GM18870 (cell line): Measurements from ENCODE around the gene DGKI.

Experiments used
- ATAC-seq: cut with Tn5 transposase; IDR thresholded peaks from one replicate; pipeline ENCODE4 v1.9.1; 2021; ENCODE audit warnings: moderate library complexity; ENCODE audit not compliant: unreplicated experiment

The DGKI gene

DNA sequence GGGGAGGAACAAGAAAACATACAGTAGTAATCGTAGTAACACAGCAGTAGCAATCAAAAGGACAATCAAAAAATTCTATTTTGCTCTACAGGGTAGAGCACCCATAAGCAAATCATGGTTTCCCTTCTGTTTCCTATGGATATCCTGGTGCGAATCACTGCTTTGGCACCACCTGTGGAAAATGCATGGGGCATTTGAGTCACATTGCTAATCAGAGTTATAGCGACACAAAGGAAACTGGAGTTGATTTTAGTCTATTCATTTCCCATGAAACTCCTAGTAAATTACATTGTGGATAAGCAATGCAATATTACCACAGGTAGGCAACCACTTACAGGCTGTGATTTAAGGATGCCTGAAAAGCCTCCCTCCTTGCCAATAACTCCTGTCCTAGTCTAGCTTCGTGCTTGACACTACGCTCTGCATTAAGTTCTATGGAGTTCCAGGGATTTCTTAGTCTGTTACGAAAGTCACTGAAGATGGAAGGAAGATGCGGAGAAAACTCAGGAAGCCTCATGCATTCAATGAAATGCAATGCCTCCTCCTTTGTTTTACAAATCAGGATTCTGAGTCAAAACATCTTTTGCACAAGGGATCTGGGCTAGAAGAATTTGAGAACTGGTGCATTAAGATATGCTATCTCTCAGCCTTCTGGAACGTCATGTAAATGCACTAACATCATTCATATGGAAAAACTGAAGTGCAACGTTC is 188.4 kb downstream of the DGKI start:
- no peak for ATAC-seq

DNA sequence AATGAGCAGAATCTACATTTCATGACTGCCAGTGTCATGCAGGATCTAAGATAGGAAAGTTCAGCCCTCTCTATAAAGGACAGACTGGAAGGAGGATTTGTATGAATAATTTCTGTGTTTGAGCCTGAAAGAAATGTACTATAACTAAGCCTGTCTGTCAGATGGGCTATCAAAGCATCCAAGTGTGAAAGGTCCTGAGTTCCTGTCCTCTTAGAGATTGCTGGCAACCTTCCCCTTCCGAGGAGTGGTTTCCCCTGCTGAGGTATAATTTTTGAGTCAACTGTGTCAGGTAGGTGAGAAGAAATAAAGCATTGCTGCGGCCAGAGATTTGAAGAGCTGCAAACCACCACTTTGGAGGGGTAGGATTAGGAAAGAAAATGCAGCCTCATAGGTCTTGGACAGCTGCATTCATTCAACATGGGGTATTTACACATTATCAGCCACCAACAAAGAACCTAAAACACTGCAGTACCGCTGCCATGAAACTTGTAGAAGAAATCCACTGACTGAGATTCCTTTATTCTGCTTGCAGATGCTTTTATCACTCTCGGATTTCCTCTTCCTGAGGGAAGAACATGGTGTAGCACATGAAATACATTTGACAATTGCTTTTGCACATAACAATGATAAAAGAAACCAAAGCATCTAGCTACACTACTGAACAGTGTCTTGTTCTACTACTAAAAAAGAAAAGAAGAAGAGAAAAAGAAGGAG is 189.1 kb downstream of the DGKI start:
- no peak for ATAC-seq

- ATAC-seq = no peak
Observed at GRCh38 chr7:137656850-137657232, 189.9 kb downstream of the DGKI start.

- ATAC-seq = no peak
Observed at GRCh38 chr7:137656227-137656849, 190.4 kb downstream of the DGKI start.

DNA sequence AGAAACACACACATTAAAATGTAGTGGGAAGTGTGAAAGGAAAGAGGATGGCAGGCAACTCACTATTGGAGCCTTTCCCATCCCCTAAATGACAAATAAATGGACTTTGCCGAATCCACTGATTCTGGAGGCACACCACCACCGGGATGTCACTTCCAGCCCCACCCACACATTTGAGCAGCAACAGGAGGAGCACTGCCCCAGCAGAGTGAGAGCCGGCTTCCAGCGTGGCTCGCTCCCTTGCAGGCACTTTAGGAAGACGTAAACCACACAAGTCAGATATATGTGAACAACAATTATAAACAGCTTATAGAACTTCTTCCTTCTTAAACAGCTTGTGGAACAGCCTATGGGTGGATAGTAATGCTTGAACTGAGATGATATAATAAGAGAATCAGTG is 191.0 kb downstream of the DGKI start:
- no peak for ATAC-seq

- ATAC-seq = no peak
Observed at GRCh38 chr7:137652721-137653120, 194.1 kb downstream of the DGKI start.

GRCh38 chr7:137647905-137648565 is 198.7 kb downstream of the DGKI start:
- ATAC-seq = no peak

DNA sequence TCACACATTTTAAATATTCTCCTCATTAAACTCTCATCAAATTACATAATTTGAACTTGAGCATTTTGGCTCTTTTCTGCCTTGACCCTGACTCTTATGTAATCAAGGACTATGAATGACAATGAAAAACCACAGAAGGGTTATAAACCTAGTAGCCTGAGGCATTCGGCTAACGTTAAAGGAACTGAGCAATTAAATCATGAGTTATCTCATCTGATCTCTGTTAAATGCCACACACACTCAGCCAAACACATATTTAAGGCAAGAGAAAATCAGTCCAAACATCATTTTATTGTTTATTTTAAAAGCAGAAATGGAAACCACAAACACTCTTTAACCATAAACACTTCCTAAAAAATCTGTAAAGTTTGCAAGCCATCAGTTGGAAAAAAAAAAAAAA is 204.3 kb downstream of the DGKI start:
- no peak for ATAC-seq

- no peak for ATAC-seq
Observed at GRCh38 chr7:137642031-137642430, 204.7 kb downstream of the DGKI start.

GRCh38 chr7:137636376-137636775 is 210.4 kb downstream of the DGKI start:
- no peak for ATAC-seq

DNA sequence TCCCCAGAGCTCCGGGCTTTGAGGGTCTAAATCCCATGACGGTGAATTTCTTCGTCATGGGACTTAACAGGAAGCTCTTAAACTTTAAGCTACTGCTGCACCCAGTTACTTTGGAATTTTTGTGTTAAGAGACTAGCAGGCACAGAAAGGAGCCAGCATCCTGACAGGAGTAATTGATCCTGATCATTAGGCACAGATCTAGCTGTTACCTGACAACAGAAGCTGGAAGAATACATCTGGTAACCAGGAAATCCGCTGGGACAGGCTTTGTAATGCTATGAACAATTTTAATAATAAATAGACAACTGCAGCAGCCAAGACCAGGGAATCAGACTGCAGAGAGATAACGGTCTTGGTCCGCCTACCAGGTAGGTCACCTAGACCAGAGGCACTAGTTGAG is 210.9 kb downstream of the DGKI start:
- ATAC-seq = no peak

DNA sequence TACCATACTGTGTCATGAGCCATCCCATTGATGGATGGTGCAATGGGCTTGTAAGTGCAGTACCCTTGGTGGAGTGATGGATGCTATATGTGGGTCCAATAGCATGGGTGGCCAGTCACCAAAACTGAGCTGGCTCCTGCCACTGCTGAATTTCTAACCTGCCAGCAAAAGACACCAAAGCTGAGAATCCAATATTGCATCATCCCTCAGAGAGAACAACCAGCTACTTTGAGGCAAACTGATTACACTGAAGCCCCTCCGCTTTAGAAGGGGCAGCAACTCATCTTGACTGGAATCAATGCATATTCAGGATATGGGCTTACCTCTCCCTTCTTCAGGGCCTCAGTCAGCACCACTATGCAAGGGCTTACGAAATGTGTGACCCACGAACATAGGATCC is 211.6 kb downstream of the DGKI start:
- no peak for ATAC-seq

GRCh38 chr7:137634356-137634755 is 212.4 kb downstream of the DGKI start:
- no peak for ATAC-seq

- no peak for ATAC-seq
Observed at GRCh38 chr7:137633133-137633532, 213.6 kb downstream of the DGKI start.

DNA sequence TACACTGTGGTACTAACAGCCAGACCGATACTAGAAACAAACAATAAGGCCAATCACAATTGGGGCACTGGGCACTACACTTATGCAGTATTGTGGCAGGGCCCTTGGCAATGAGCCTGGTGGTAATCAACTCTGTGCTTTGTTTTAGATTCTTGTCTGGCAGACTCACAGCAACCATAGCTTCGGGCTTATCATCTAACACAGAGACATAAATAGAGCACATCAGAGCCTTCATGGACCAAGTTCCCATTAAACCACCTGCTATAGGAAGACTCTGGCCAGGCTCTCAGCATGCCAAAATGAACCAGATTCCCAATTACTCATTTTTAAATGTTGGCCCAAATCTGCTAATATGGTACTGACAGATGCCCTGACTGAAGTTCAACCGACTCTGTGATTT is 218.6 kb downstream of the DGKI start:
- no peak for ATAC-seq

DNA sequence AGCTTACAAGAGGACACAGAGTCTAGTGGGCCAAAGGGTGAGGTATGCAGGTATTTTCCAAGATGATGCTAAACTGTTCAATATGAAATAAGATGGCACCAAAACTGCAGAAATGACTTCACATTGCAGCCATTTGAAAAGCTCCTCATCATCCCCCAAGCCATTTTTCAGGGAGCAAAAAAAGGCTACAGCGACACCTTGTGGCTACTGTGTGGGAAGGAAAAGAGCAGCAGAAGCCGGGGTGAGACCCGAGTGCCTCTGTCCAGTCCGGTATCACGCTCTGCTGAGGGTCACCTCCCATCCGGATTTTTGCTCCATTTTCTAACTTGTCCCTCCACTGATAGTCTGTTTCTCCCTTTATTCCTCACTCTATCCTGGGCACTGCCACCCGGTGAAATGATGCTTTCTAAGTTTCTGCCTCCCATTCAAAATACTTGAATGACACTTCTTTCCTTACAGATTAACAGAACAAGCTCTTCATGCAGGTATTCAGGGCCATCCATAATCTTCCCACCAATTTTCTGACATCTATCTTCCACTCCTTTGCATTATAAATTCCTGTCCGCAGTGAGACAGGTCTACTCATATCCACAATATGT is 220.2 kb downstream of the DGKI start:
- ATAC-seq = peak; percentile 53

GRCh38 chr7:137625197-137625596 is 221.6 kb downstream of the DGKI start:
- ATAC-seq = no peak

- ATAC-seq = no peak
Observed at GRCh38 chr7:137619181-137619580, 227.6 kb downstream of the DGKI start.

GRCh38 chr7:137618748-137619147 is 228.0 kb downstream of the DGKI start:
- ATAC-seq = no peak

- no peak for ATAC-seq
Observed at GRCh38 chr7:137613006-137613525, 233.7 kb downstream of the DGKI start.

GRCh38 chr7:137611606-137612005 is 235.2 kb downstream of the DGKI start:
- no peak for ATAC-seq
